Dermis microvascular lymphatic vessel endothelial cell (primary cell): ENCODE data around the gene GLP2R. TPM values are rescaled to one million over a fixed set of nuclear protein-coding genes. Genes with fewer than 3 reads are reported as not detected.

Source experiments
- DNase-seq, 2 donors: peaks; one replicate each; pipeline versions ENCODE4 v3.0.0 to v3.0.0-alpha.2; 2010; ENCODE audit warnings: low read depth in 2 of 2
- total RNA-seq: library from RNA; depleted of rRNA; stranded (reverse); fragments of >200 nt; gene quantifications from 2 replicates; pipeline ENCODE4 v1.2.1, GENCODE V29; 2014

GLP2R gene
- total RNA-seq, 1 donor from 2014 or later: not detected

DNA sequence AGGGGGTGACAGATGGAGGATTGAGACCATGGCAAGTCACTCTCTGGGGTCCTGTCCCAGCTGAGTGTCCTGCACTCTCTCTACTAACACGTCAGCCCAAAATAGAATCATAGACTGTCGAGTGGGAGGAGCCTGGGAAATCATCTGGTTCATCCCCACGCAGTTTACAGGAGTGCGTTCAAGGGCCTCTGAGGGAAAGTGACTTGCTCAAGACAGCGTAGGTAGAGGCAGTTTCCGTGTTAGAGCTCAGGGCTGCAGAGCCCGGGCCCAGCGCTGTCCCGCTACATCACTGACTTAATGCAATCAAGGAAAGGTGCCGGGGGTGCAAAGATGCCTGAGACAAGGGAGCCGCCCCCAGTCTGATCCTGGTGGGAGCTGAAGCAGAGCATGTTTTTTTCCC is 14.2 kb upstream of the GLP2R start:
- no peak for DNase-seq

DNA sequence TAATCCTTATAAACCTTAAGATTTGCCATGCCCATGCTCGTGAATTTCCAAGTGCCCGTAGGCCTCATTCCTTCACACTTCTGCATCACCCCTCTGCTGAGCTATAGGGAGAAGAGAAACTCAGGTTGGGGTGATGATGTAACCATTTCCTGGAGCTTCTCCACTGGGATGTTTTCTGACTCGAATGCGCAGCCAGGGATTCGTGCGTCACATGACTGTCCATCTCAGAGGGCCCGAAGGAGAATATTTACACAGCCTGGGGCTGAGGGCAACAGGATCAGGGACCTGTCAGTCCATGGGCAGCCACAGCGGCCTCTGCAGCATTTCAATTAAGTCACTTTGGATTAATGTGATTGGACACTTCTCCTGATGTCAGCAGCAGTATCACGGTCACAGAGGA is 12.6 kb upstream of the GLP2R start:
- no peak for DNase-seq

- no peak for DNase-seq
Observed at GRCh38 chr17:9814337-9814945, 11.3 kb upstream of the GLP2R start.

DNA sequence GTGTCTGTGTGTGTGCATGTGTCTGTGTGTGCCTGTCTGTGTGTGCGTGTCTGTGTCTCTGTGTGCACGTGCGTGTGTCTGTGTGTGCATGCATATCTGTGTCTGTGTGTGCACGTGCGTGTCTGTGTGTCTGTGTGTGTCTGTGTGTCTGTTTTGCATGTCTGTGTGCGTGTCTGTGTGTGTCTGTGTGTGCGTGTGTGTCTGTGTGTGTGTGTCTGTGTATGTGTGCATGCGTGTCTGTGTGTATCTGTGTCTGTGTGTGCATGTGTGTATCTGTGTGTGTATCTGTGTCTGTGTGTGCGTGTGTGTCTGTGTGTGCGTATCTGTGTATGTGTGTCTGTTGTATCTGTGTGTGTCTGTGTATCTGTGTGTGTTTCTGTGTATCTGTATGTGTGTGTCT is 9.3 kb upstream of the GLP2R start:
- DNase-seq: no peak

DNA sequence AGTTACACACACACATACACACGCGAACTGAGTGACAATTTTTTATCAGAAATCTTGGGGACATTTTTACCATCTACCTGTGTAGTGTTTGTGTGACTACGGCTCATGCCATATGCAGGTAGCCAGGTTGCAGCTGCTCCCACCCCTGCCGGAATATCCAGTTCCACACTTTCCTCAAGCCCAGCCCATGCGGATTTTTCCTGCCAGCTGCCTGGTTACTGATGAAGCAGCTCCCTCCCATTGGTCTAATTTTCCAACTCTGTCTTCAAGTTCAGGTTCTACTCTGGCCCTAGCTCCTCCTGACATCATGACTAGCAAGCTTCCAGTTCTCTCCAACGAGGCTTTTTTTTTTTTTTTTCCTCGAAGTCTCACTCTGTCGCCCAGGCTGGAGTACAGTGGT is 8.6 kb upstream of the GLP2R start:
- no peak for DNase-seq

DNA sequence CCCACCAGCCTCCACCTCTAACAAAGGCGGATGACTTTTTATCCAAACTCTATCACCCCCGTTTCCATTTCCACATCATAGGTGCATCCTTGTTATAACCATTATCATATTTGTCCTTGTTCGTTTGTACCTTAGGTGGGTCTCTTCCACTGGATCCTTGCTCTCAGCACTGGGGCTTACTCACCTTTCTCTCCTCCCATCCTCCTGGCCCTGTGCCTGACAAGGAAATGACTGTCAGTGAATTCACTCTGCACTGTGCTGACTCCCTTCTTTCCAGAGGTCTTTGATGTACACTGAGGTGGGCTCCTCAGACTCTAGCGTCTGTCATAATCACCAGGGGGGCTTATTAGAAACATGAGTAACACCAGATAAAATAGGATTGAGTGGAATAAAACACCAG is 7.0 kb upstream of the GLP2R start:
- no peak for DNase-seq

GRCh38 chr17:9820448-9820847 is 5.3 kb upstream of the GLP2R start:
- DNase-seq: no peak

DNA sequence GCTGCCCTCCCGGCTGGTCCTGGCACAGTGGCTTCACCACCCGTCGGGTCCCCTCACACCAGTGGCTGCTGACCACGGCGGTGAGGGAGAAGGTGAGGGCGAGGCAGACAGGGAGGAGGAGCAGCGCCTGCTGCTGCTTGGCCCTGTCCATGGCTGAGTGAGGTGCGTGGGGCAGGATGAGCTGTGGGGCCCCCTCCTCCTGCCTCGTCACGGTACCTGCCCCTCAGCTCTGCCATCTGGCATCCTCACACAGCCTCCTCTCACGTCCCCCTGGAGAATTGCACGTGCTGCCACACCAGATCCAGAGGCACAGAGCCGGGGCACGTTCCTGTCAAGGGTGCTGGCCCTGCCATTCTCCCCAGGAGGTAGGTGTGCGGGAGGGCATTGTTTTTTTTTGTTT is 3.8 kb upstream of the GLP2R start, which contains the start of gene GSG1L2:
GSG1L2 (minus strand) TSS at position 159 of the 400 bp plus-strand sequence; CDS start at position 151, 8 bp downstream.
- no peak for DNase-seq

- DNase-seq: no peak
Observed at GRCh38 chr17:9824094-9824493, 1.6 kb upstream of the GLP2R start.

GRCh38 chr17:9824797-9825338 is 856 bp upstream of the GLP2R start:
- DNase-seq: no peak

DNA sequence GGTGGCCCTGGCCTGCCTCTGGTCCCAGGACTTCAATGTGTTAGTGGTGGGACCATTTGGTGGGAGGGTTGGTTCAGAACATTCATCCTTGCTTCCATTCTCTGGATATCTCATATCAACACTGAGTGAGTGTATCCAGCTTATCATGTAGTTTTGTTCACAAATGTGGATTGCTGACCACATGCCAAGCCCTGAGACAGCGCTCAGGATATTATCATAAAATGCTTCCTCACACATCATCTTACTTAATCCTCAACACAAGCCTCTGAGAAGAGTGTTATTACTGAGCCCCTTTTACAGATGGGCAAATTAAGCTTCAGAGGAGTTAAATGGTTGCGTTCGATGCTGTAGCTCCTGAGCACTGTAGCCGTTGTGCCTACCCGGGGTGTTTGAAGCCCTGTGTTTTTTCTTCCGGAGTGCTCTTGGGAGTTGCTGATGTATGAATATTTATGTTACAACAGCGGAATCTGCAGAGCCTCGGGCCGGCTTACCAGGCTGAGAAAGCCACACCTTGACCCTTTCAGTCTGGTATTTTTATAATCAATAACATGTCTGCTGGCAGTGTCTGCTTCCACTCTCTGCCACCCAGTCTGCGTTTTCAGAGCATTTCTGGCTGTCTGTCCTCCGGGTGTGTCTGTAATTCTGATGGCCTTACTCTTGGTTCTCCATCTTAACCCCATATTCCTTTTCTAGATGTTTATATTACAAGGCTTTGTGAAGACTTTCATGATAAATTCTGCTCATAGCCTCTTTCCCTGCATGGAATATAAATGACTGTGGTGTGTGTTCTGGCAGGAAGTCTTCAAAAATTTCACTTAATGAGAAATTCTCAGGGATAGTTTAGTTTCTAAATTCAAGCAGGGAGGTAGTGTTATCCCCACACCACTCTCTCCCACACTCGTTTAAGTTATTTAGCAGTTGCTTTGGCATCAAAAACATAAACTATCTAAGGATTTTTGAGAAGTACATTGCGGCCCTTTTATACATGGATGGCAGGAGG is 2.9 kb downstream of the GLP2R start:
- no peak for DNase-seq

DNA sequence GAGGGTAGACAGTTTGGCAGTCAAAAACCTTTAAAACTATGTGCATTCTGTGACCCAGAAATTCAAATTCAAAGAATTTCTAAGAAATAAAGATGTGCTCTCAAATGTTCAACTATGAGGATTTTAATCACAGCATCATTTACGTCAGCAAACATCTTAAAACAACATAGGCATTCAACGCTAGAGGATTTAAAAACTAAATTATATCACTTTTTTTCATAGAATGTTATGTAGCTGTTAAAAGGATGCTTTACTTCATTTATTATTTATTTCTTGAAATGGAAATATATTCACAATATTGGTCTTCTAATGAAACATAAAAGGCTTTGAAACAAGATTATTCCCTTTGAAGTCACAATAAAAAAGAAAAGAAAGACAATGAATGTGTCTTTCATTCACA is 3.6 kb downstream of the GLP2R start:
- no peak for DNase-seq

DNA sequence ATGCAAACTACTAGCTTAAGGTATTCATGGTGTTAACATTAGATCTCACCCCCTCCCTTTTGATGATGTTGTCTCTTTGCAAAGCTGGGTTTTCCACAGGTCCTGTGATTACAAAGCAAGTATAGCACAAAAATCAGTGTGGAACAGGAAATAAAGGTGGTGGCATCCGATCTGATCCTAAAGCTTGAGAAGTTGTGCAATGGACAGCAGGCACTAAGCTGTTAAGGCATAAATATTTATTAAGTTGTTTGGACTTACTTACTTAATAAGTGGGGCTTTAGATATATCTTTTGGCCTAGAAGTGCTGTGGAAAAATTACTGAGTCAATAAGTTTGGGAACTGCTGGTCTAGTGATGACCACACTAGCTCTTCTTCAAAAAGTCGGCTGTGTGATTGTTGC is 5.0 kb downstream of the GLP2R start:
- no peak for DNase-seq

GRCh38 chr17:9833922-9834321 is 8.2 kb downstream of the GLP2R start:
- no peak for DNase-seq

GRCh38 chr17:9837551-9838471 is 12.1 kb downstream of the GLP2R start:
- DNase-seq: no peak

- DNase-seq: no peak
Observed at GRCh38 chr17:9839433-9839832, 13.7 kb downstream of the GLP2R start.

DNA sequence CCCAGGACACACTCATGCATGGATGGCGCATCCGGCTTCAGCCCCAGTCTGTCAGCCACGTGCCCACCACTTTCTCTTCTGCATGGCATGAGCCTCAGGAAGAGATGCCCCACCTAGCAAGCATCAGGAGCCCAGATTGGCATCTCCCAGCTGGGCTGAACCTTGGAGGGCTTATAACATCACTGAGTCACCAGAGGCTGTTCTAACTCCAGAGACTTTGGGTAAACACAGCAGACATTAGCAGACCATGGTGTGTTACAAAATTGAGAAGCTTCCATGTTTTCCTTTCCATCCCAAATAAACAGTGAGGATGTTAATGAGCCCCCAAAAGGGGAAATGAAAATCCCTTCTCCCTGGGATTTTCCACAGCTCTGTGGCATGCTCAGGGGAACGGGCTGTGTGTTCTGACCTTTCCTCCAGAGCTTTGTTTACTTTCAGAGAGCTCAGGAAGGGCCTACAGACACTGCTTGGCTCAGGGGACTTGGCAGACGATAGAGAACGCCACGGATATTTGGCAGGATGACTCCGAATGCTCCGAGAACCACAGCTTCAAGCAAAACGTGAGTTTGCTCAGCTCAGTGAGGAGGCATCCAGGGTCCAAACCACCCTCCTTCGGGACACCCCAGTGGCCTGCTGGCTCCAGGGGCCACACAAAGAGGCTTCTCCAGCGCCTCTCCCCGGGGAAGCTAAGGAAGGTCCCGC is 16.5 kb downstream of the GLP2R start:
- peak in 1 of 2 donors; percentile 14 for DNase-seq

- no peak for DNase-seq
Observed at GRCh38 chr17:9843152-9844010, 17.7 kb downstream of the GLP2R start.

GRCh38 chr17:9844153-9844552 is 18.4 kb downstream of the GLP2R start:
- DNase-seq: no peak

GRCh38 chr17:9845306-9845705 is 19.6 kb downstream of the GLP2R start:
- no peak for DNase-seq
